ENCODE results near the gene C1orf210.

The C1orf210 gene

DNA sequence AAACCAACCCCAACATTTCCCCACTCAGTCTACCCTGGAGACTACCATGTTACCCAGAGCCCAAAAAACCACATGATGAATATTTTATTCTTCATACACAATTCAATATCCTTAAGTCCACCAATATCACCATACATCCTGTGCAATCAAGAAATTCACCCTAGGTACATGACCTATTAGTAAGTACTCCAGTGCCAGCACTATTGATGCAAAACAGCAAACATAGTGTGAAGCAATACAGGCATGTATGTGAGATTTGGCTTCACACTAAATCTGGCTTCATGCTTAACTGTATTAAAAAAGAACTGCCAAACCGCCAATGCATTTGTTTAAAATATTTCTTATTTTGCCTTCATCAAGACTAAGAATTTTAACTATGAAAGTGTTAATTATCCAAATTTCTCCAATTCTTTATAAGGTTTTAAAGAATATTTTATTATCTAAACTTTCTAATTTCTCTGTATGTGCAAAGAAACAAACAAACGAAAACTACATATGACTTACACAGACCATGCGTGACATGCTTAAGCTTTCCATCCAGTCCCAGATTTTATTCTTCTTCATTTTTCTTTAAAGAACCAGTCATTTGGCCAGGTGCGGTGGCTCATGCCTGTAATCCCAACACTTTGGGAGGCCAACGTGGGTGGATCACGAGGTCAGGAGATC, 38.0 kb downstream of the C1orf210 start:
- no peak for DNase-seq (ENCODE audit: low spot score)

- no peak for DNase-seq (ENCODE audit: low spot score)
These were observed 38.7 kb downstream of the C1orf210 start for GRCh38 chr1:43246466-43247213.

- DNase-seq (ENCODE audit: low spot score) = no peak
These were observed 42.1 kb downstream of the C1orf210 start for GRCh38 chr1:43243299-43243698.

DNA sequence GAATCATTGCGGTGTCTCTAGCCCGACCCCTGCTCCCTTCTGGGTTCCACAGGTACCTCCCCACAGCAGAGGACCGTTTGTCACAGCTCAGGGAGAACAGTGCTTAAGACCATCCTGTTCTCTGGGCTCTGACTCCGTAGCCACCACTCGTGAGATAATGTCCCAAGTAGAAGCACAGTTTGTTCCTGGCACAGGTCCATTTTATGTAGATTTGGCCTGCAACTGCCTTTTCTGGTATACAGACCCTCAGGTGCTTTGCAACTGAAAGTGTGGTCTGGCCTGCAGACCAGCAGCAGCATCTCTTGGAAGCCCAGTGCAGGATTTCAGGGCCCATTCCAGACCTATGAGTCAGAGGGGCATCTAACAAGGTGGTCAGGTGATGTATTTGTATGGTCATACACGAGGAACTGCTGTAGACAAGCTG, 44.0 kb downstream of the C1orf210 start:
- no peak for DNase-seq (ENCODE audit: low spot score)

DNA sequence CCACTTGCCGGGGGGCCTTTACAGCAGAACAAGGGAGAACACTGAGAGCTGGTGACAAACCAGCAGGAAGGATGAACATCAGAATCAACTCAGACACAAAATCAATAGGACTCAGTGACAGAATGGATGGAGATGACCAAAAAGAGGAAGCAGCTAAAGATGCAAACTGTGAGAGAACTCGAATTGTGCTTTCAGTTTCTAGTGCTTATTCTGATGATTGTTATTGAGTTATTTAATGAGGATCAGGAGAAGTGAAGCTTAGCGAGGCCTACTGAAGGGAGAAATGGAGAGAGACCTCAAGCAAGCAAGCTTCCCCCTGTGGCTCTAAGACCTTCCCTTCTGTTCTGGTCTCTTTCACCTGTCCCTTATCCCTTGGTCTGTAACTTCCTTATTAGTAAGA, 45.9 kb downstream of the C1orf210 start:
- no peak for DNase-seq (ENCODE audit: low spot score)

DNA sequence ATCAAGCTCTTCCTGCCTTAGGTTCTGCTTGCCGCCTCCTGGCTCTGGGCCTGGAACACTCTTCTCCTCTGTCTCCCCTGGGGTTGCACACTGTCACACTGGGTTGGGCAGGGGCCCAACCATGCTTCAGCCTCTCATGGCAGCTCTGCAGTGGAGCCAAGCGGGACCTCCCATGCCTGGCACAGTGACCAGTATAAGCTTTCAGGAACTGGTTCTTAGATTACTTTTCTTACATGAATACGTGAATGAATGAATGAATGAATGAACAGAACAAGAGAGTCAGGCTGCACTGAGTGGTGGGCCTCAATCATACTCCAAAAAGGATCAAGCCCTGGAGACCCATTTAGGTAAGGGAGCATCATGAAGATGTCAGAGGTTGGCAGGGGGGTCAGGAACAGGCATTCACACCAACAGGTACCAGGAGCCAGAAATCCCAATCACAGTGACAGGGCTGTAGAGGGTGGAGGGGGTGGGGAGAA, 46.4 kb downstream of the C1orf210 start:
- no peak for DNase-seq (ENCODE audit: low spot score)

DNA sequence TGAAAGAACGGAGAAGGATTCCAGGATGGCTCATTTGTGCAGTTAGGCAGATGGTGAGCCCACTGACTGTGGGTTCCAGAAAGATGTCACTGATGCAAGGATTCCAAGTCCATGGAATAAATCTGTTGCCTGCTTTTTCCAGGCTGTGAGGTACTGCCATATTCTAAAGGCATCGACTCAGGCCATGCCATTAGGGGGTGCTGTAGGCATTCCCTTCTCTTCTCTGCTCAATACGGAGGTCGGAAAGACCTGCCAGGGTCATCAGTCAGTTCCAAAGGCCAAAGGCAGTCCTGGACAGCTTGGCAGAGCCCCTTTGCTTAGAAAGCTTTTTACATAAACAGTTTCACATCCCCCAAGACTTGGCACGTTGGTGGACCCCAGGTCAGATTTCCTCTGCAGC, 47.3 kb downstream of the C1orf210 start:
- DNase-seq (ENCODE audit: low spot score) = no peak

- DNase-seq (ENCODE audit: low spot score) = no peak
These were observed 48.3 kb downstream of the C1orf210 start for GRCh38 chr1:43237121-43237520.

DNA sequence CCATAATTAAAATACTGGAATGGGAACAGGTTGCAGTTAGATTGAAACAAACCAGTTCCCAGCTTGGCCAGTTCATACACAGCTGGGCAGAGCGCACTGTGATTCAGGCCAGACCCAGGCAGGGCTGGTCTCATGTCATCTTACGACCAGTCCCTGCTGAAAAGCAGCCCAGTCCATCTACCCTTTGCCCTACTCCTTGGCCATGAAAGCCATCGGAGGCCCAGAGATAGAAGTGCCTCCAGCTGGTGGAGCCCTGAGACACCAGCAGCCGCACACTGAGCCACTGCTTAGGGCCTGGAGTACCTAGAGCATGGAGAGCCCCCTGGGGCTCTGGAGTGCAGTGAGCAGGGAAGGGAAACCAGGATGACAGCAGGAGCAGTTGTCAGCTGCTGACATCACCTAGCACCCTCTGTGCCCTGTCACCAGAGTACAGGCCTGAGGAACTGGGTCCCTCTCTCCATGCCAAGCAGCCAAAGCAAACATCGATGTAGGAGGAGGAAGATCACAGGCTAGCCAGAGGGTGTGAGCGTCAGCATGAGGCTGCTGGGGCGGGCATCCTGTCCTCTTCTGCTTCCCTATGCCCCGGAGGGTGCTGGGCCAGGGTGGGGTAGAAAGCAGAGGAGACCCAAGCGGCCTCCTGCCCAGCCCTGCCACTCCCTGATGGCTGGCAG, 49.8 kb downstream of the C1orf210 start:
- no peak for DNase-seq (ENCODE audit: low spot score)

- DNase-seq (ENCODE audit: low spot score) = no peak
These were observed 50.3 kb downstream of the C1orf210 start for GRCh38 chr1:43235040-43235439.

DNA sequence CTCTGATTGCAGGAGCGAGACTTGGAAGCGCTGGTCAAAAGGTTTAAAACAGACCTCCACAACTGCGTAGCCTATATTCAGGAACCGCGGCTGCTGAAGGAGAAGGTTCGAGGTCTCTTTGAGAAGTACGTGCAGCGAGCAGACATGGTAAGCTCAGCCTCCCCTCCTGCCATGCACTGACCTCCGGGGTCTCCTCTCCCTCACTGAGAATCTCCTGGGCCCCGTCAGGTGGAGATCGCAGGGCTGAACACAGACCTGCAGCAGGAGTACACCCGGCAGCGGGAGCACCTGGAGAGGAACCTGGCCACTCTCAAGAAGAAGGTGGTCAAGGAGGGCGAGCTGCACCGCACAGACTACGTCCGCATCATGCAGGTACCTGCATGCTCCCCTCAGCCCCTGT, 51.1 kb downstream of the C1orf210 start:
- DNase-seq (ENCODE audit: low spot score) = no peak

GRCh38 chr1:43233631-43234030, 51.8 kb downstream of the C1orf210 start:
- no peak for DNase-seq (ENCODE audit: low spot score)

GRCh38 chr1:43232482-43232881, 52.9 kb downstream of the C1orf210 start:
- DNase-seq (ENCODE audit: low spot score) = no peak

- no peak for DNase-seq (ENCODE audit: low spot score)
These were observed 53.3 kb downstream of the C1orf210 start for GRCh38 chr1:43232074-43232473.

All from CD4-positive, alpha-beta T cell treated with Interleukin-15 for 4 hours (primary cell).